Gastroesophageal sphincter (tissue), 4 donors: Measurements from ENCODE around the gene MUC22. TPM values are rescaled to one million over a fixed set of nuclear protein-coding genes. Genes with fewer than 3 reads are reported as not detected.

Experiments
- ATAC-seq: fragments of 150-250 bp; one replicate; pipeline ENCODE4 v1.9.1; 2016; ENCODE audit warnings: mild to moderate bottlenecking, moderate library complexity
- H3K27ac ChIP-seq, 4 donors: fragments of 200-600 bp; sonication (generic) in 3 of 4; 1 replicate in 3 of 4; 2 replicates in 1 of 4; pipeline ENCODE4 v1.5.1; 2016 to 2019
- H3K27me3 ChIP-seq: fragments of 200-600 bp; sonication (generic); one replicate; pipeline ENCODE4 v1.5.1; 2019
- H3K36me3 ChIP-seq, 2 donors: fragments of 200-600 bp; sonication (generic); one replicate each; pipeline ENCODE4 v1.5.1; 2019; ENCODE audit warnings: control low read depth in 1 of 2
- H3K4me1 ChIP-seq, 3 donors: fragments of 200-600 bp; sonication (generic); 1 replicate in 2 of 3; 2 replicates in 1 of 3; pipeline ENCODE4 v1.5.1; 2016 to 2019; ENCODE audit warnings: control low read depth in 2 of 3
- H3K4me3 ChIP-seq, 2 donors: fragments of 200-600 bp; sonication (generic); one replicate each; pipeline ENCODE4 v1.5.1; 2019; ENCODE audit warnings: mild to moderate bottlenecking in 1 of 2, moderate library complexity in 1 of 2
- H3K9me3 ChIP-seq, 3 donors: fragments of 200-600 bp; sonication (generic); one replicate each; pipeline ENCODE4 v1.5.1; 2017 to 2019; ENCODE audit warnings: control low read depth in 2 of 3
- EP300 ChIP-seq: sonication (generic); formaldehyde crosslinking; IDR thresholded peaks from one replicate; pipeline ENCODE4 v1.6.1; 2017; ENCODE audit warnings: antibody characterized with exemption, mild to moderate bottlenecking
- POLR2A ChIP-seq, 2 donors: fragments of 450-650 bp; IDR thresholded peaks; one replicate each; pipeline ENCODE4 v1.6.1; 2017; ENCODE audit warnings: antibody characterized with exemption in 2 of 2, mild to moderate bottlenecking in 2 of 2, moderate library complexity in 1 of 2
- POLR2AphosphoS5 ChIP-seq: sonication (generic); formaldehyde crosslinking; IDR thresholded peaks from one replicate; pipeline ENCODE4 v1.6.1; 2017; ENCODE audit warnings: antibody characterized with exemption
- WGBS, 2 donors: methylation state at CpG; one replicate each; pipeline ENCODE4 v1.1.5; 2018; ENCODE audit warnings: low coverage in 1 of 2; 5-methylcytosine and 5-hydroxymethylcytosine counted together
- total RNA-seq, 4 donors: library from RNA; depleted of rRNA; stranded (reverse); fragments of >200 nt; gene quantifications; one replicate each; pipeline ENCODE4 v1.1.0, GENCODE V29; 2016
- TF ChIP-seq, protein P1 (sequence below), 4 experiments: fragments of 200-600 bp in 2 of 4; fragments of 450-650 bp in 2 of 4; sonication (generic) in 1 of 4; IDR thresholded peaks; one replicate each; pipeline ENCODE4 v1.5.1; 2017 to 2019; ENCODE audit warnings: antibody characterized with exemption in 4 of 4, mild to moderate bottlenecking in 2 of 4, moderate library complexity in 2 of 4

The MUC22 gene
- total RNA-seq, result under 1 TPM in 2 of 4 donors, not detected in 2; 0.16 to 0.62 TPM

DNA sequence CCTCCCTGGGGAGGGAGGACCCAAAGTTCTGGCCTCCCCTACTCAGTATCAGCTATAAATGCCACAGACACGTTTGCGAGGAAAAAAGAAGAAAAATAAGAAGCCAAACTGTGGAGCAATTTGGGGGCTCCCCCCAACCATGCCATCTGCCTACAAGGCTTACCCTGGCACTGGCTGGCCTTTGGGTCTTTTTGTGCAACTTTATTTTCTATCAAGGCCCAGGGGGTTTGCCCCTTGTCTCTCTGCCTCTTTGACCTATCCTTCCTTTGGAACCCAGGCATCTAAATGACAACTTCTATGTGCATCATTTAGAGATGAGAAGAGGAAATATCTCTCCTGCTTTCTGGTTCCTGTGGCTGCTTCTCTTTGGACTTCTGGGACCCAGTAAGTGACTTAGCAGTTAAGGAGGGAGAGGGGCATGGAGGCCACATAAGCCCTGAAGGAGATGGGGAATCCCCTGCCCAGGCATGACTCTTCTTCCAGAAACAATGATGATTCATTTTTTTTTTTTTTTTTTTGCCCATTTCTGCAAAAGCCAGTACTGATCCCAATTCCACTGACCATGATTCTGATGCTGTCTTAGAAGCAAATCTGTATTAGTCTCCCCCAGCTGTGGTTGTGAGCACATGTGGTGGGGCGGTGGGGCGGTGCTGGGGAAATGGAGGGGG is at the start of gene MUC22:
MUC22 (plus strand) TSS at position 82 of the 668 bp plus-strand sequence; CDS start at position 315, 233 bp downstream.
- Histone ChIP-seq H3K27me3 (peaks cover 12% of the 10 kb centered on the region), H3K36me3 (no peaks in the 10 kb centered on the region), H3K27ac (no peak within 1 kb of the TSS), H3K4me1 (no peaks in the 10 kb centered on the region), H3K4me3 (no peak within 1 kb of the TSS), H3K9me3 (peaks cover 0 to 14% (median 0%) of the 10 kb centered on the region in 3 donors)
- ATAC-seq, result no peak
- TF ChIP-seq, protein P1, sequence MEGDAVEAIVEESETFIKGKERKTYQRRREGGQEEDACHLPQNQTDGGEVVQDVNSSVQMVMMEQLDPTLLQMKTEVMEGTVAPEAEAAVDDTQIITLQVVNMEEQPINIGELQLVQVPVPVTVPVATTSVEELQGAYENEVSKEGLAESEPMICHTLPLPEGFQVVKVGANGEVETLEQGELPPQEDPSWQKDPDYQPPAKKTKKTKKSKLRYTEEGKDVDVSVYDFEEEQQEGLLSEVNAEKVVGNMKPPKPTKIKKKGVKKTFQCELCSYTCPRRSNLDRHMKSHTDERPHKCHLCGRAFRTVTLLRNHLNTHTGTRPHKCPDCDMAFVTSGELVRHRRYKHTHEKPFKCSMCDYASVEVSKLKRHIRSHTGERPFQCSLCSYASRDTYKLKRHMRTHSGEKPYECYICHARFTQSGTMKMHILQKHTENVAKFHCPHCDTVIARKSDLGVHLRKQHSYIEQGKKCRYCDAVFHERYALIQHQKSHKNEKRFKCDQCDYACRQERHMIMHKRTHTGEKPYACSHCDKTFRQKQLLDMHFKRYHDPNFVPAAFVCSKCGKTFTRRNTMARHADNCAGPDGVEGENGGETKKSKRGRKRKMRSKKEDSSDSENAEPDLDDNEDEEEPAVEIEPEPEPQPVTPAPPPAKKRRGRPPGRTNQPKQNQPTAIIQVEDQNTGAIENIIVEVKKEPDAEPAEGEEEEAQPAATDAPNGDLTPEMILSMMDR (IDR thresholded peaks at IDR 0.05), result no peak
- TF ChIP-seq EP300 (no peak), POLR2A (IDR thresholded peaks at IDR 0.05) (no peak), POLR2AphosphoS5 (no peak)
- 58 to 100% methylated on average over 2 of the region's 4 CpGs for WGBS, 2 donors

DNA sequence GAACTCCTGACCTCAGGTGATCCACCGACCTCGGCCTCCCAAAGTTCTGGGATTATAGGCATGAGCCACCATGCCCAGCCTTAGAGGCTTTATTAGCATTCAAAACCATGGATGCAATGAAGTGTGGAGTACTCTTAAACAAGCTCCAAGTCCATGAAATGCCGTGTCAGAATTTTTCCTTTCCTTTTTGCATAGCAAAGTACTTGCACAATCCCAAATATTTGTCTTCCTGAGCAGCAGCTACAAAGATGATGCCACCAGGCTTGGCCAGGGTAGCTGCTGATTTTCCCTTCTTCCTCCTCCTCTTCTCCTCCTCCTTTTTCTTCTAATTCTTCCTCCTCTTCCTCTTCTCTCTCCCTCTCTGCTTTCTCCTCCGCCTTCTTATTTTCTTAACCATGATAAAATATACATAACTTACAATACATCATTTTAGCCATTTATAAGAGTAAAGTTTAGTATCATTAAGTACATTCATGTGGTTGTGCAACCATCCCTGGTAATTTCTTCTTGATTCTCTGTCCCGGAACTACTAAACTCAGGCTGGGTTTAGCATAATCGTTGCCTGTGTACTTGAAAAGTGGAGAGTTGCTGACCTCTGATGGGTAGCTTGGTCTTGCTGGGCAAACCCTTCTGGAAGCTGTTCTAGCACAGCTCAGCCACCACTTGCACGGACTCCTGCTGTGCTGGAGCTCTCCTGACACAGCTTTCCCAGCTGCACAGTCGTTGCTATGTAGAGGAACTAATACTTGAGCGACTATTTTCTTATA is 49.2 kb upstream of the MUC22 start:
- TF ChIP-seq POLR2A (IDR thresholded peaks at IDR 0.05) (no peak), EP300 (no peak), POLR2AphosphoS5 (no peak)
- TF ChIP-seq, protein P1 (IDR thresholded peaks at IDR 0.05), result no peak
- Histone ChIP-seq H3K4me1 (peaks cover 0 to 2% (median 0%) of the 10 kb centered on the region in 3 donors), H3K4me3 (no peak overlapping the region), H3K27ac (no peak overlapping the region), H3K9me3 (no peaks in the 10 kb centered on the region), H3K27me3 (peaks cover 34% of the 10 kb centered on the region), H3K36me3 (no peaks in the 10 kb centered on the region)
- no peak for ATAC-seq
- 75 to 77% methylated on average over 6 to 7 of the region's 9 CpGs for WGBS, 2 donors

DNA sequence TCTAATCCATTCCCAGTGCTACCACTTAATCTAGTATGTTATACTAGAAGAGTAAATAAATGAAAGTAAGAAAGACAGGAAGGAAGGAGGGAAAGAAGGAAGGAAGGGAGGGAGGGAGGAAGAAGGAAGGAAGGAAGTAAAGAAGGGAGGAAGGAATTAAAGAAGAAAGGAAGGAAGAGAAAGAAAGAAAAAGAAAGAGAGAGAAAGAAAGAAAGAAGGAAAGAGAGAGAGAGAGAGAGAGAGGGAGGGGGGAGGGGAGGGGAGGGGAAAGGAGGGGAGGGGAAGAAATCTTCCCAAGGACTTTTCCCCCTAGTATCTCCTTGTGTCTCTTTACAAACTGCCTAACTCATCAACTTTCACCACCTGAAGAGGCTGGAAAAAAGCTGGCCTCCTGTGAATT is 47.6 kb upstream of the MUC22 start:
- TF ChIP-seq, protein P1 (IDR thresholded peaks at IDR 0.05), result no peak
- TF ChIP-seq POLR2A (IDR thresholded peaks at IDR 0.05), result no peak
- no peak for TF ChIP-seq POLR2AphosphoS5
- TF ChIP-seq EP300, result no peak
- Histone ChIP-seq H3K27me3 (peaks cover 34% of the 10 kb centered on the region), H3K4me1 (no peaks in the 10 kb centered on the region), H3K9me3 (no peaks in the 10 kb centered on the region), H3K4me3 (no peak overlapping the region), H3K27ac (no peak overlapping the region), H3K36me3 (no peaks in the 10 kb centered on the region)
- no peak for ATAC-seq

DNA sequence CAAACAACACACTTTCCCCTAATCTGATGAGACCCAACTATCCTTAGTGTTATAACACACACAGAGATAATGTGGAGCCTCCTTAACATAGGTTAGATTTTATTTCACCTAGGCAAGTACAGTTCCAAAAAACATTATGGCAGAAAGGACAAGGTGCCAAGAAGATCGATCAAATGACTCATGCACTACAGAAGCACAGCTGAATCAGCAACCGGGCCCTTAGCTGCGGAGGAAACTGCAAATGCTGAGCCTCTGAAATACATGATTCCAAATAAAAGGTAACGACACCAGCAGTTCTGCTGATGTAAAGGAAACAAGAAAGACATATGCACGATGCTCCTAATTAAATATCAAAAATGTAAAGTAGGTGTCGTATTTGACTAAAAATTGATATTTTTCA is 46.6 kb upstream of the MUC22 start:
- TF ChIP-seq POLR2AphosphoS5, result peak; percentile 20
- TF ChIP-seq, protein P1 (IDR thresholded peaks at IDR 0.05), result no peak
- no peak for TF ChIP-seq POLR2A (IDR thresholded peaks at IDR 0.05)
- TF ChIP-seq EP300, result no peak
- peaks cover 26% of the 10 kb centered on the region for H3K27me3 ChIP-seq
- H3K9me3 ChIP-seq, result no peaks in the 10 kb centered on the region
- H3K4me1 ChIP-seq, result no peaks in the 10 kb centered on the region
- H3K36me3 ChIP-seq, result no peaks in the 10 kb centered on the region
- WGBS, 2 donors, result 69 to 76% methylated on average over 5 to 6 of the region's 6 CpGs
- no peak overlapping the region for H3K27ac ChIP-seq
- no peak for ATAC-seq
- no peak overlapping the region for H3K4me3 ChIP-seq

DNA sequence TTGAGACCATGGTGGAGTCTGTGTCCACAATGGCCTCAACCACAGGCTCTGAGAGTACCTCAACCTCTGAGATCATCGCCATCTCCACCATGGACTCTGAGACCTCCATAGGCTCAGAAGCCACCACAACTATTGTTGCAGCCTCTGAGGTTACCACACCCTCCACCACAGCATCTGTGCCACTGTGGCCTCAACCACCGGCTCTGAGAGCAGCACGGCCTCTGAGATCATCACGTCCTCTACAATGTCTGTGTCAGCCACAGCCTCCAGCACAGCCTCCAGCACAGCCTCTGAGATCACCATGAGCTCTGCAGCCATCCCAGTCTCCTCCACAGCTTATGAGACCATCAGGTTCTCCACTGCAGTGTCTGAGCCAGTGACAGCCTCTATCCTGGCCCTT is 46.2 kb upstream of the MUC22 start:
- Histone ChIP-seq H3K4me3 (no peak overlapping the region), H3K36me3 (no peaks in the 10 kb centered on the region), H3K27me3 (peaks cover 26% of the 10 kb centered on the region), H3K4me1 (no peaks in the 10 kb centered on the region), H3K9me3 (no peaks in the 10 kb centered on the region), H3K27ac (no peak overlapping the region)
- no peak for ATAC-seq
- 67 to 96% methylated on average over 1 to 4 of the region's 4 CpGs for WGBS, 2 donors
- TF ChIP-seq, protein P1 (IDR thresholded peaks at IDR 0.05), result no peak
- no peak for TF ChIP-seq POLR2AphosphoS5
- TF ChIP-seq EP300, result no peak
- no peak for TF ChIP-seq POLR2A (IDR thresholded peaks at IDR 0.05)
